Activated naive CD4-positive, alpha-beta T cell treated with anti-CD3 and anti-CD28 coated beads for 36 hours (primary cell): ENCODE results near the gene ISLR2. TPM values are rescaled to one million over a fixed set of nuclear protein-coding genes. Genes with fewer than 3 reads are reported as not detected.

Experiments used
- CTCF ChIA-PET: fragments of 350-600 bp; sonication (Branson Sonifier 250); formaldehyde crosslinking; loops from one replicate; lab custom pipeline; 2021; ENCODE audit warnings: antibody characterized with exemption; lab: Charles Lee
- DNase-seq: peaks from one replicate; pipeline ENCODE4 v3.0.0-alpha.2; 2020
- H3K27ac Mint-ChIP-seq: one replicate; pipeline ENCODE4 v1.8.0; 2021; ENCODE audit warnings: mild to moderate bottlenecking, mixed read lengths
- H3K27me3 Mint-ChIP-seq: one replicate; pipeline ENCODE4 v1.8.0; 2021; ENCODE audit warnings: low read depth, mixed read lengths
- H3K36me3 Mint-ChIP-seq: one replicate; pipeline ENCODE4 v1.8.0; 2021; ENCODE audit warnings: low read depth, mixed read lengths
- H3K4me1 Mint-ChIP-seq: one replicate; pipeline ENCODE4 v1.8.0; 2021; ENCODE audit warnings: low read depth, mixed read lengths
- H3K4me3 Mint-ChIP-seq: one replicate; pipeline ENCODE4 v1.8.0; 2021; ENCODE audit warnings: mild to moderate bottlenecking, moderate library complexity, mixed read lengths
- H3K9me3 Mint-ChIP-seq: one replicate; pipeline ENCODE4 v1.8.0; 2021; ENCODE audit warnings: mixed read lengths
- intact Hi-C: fragments of 100-400 bp; cut with micrococcal nuclease; formaldehyde crosslinking; loops from one replicate; pipeline ENCODE4 v1.15.1; 2023
- total RNA-seq, 2 experiments: library from RNA; stranded (reverse); gene quantifications; one replicate each; pipeline ENCODE4 v1.2.3, GENCODE V29; 2021

ISLR2 gene
- total RNA-seq, 2 experiments from 2014 or later: not detected

GRCh38 chr15:74130849-74131627 is 652 bp downstream of the ISLR2 start:
- Mint-ChIP-seq H3K9me3 (no peaks in the 10 kb centered on the region), H3K4me1 (peaks cover 39% of the 10 kb centered on the region), H3K27ac (no peak overlapping the region), H3K27me3 (peaks cover 83% of the 10 kb centered on the region), H3K4me3 (no peak overlapping the region), H3K36me3 (no peaks in the 10 kb centered on the region)
- no peak for DNase-seq
- CTCF ChIA-PET: interaction anchor here (1.6 kb wide), 1 partner anchor 191 kb away, joined by 6 read pairs; no protein-coding TSS in a partner anchor
- intact Hi-C loops: loop anchor here (5.0 kb wide), 1 partner anchor 179 kb away; no protein-coding TSS in a partner anchor

GRCh38 chr15:74131628-74132413 is 1.4 kb downstream of the ISLR2 start:
- no peak overlapping the region for H3K27ac Mint-ChIP-seq
- H3K4me3 Mint-ChIP-seq: no peak overlapping the region
- CTCF ChIA-PET: interaction anchor here (1.0 kb wide), 1 partner anchor 159 kb away, joined by 8 read pairs; no protein-coding TSS in a partner anchor
- H3K27me3 Mint-ChIP-seq: peaks cover 85% of the 10 kb centered on the region
- H3K36me3 Mint-ChIP-seq: no peaks in the 10 kb centered on the region
- intact Hi-C loops: loop anchor here (5.0 kb wide), 1 partner anchor 180 kb away; no protein-coding TSS in a partner anchor
- H3K9me3 Mint-ChIP-seq: no peaks in the 10 kb centered on the region
- peaks cover 43% of the 10 kb centered on the region for H3K4me1 Mint-ChIP-seq
- DNase-seq: no peak

- H3K4me1 Mint-ChIP-seq: peaks cover 44% of the 10 kb centered on the region
- peak; percentile 26 for DNase-seq
- H3K36me3 Mint-ChIP-seq: no peaks in the 10 kb centered on the region
- no peak overlapping the region for H3K27ac Mint-ChIP-seq
- peaks cover 85% of the 10 kb centered on the region for H3K27me3 Mint-ChIP-seq
- intact Hi-C loops: loop anchor here (5.0 kb wide), 1 partner anchor 181 kb away; no protein-coding TSS in a partner anchor
- CTCF ChIA-PET: interaction anchor here (1.0 kb wide), 1 partner anchor 161 kb away, joined by 8 read pairs; no protein-coding TSS in a partner anchor
- H3K4me3 Mint-ChIP-seq: no peak overlapping the region
- H3K9me3 Mint-ChIP-seq: no peaks in the 10 kb centered on the region
These were observed 2.6 kb downstream of the ISLR2 start for GRCh38 chr15:74132681-74133651.

GRCh38 chr15:74133694-74134386 is 3.5 kb downstream of the ISLR2 start:
- Mint-ChIP-seq H3K4me1 (peaks cover 41% of the 10 kb centered on the region), H3K9me3 (no peaks in the 10 kb centered on the region), H3K27ac (no peak overlapping the region), H3K4me3 (no peak overlapping the region), H3K36me3 (no peaks in the 10 kb centered on the region), H3K27me3 (peaks cover 83% of the 10 kb centered on the region)
- intact Hi-C loops: loop anchor here (5.0 kb wide), 1 partner anchor 182 kb away; no protein-coding TSS in a partner anchor
- CTCF ChIA-PET: interaction anchor here (1.0 kb wide), 1 partner anchor 161 kb away, joined by 3 read pairs; no protein-coding TSS in a partner anchor
- no peak for DNase-seq

- CTCF ChIA-PET: interaction anchor here (0.6 to 1.0 kb wide), 2 partner anchors 162 to 1079 kb away, joined by 3 read pairs; no protein-coding TSS in a partner anchor
- peak; percentile 47 for DNase-seq
- intact Hi-C loops: loop anchor here (5.0 kb wide), 1 partner anchor 182 kb away; no protein-coding TSS in a partner anchor
- Mint-ChIP-seq H3K27me3 (peaks cover 79% of the 10 kb centered on the region), H3K36me3 (no peaks in the 10 kb centered on the region), H3K4me1 (peaks cover 35% of the 10 kb centered on the region), H3K9me3 (no peaks in the 10 kb centered on the region), H3K4me3 (no peak overlapping the region), H3K27ac (no peak overlapping the region)
These were observed 4.1 kb downstream of the ISLR2 start for GRCh38 chr15:74134387-74135027.

- H3K4me1 Mint-ChIP-seq: peaks cover 32% of the 10 kb centered on the region
- H3K36me3 Mint-ChIP-seq: no peaks in the 10 kb centered on the region
- H3K27ac Mint-ChIP-seq: no peak overlapping the region
- no peak for DNase-seq
- CTCF ChIA-PET: interaction anchor here (0.6 kb wide), 1 partner anchor 1080 kb away, joined by 3 read pairs; no protein-coding TSS in a partner anchor
- intact Hi-C loops: no loop called here
- peak overlapping the region; percentile 34 for H3K4me3 Mint-ChIP-seq
- H3K27me3 Mint-ChIP-seq: peaks cover 77% of the 10 kb centered on the region
- H3K9me3 Mint-ChIP-seq: no peaks in the 10 kb centered on the region
These were observed 4.7 kb downstream of the ISLR2 start for GRCh38 chr15:74135041-74135565.

- Mint-ChIP-seq H3K27me3 (peaks cover 65% of the 10 kb centered on the region), H3K4me3 (peak overlapping the region; percentile 45), H3K9me3 (no peaks in the 10 kb centered on the region), H3K36me3 (no peaks in the 10 kb centered on the region), H3K4me1 (peaks cover 27% of the 10 kb centered on the region), H3K27ac (no peak overlapping the region)
- no peak for DNase-seq
- intact Hi-C loops: no loop called here
- CTCF ChIA-PET: no interaction called here
These were observed 6.1 kb downstream of the ISLR2 start for GRCh38 chr15:74136540-74136813.

- Mint-ChIP-seq H3K27ac (no peak overlapping the region), H3K36me3 (no peaks in the 10 kb centered on the region), H3K27me3 (peaks cover 60% of the 10 kb centered on the region), H3K4me3 (peak overlapping the region; percentile 45), H3K9me3 (no peaks in the 10 kb centered on the region), H3K4me1 (peaks cover 25% of the 10 kb centered on the region)
- DNase-seq: no peak
- intact Hi-C loops: no loop called here
- CTCF ChIA-PET: no interaction called here
These were observed 6.6 kb downstream of the ISLR2 start for GRCh38 chr15:74136814-74137536.

- H3K4me1 Mint-ChIP-seq: peaks cover 22% of the 10 kb centered on the region
- H3K36me3 Mint-ChIP-seq: no peaks in the 10 kb centered on the region
- no peak overlapping the region for H3K27ac Mint-ChIP-seq
- H3K27me3 Mint-ChIP-seq: peaks cover 54% of the 10 kb centered on the region
- no peak for DNase-seq
- CTCF ChIA-PET: interaction anchor here (0.6 to 2.2 kb wide), 3 partner anchors 10 to 1296 kb away, joined by 3 to 5 read pairs (median 5); no protein-coding TSS in a partner anchor
- H3K9me3 Mint-ChIP-seq: no peaks in the 10 kb centered on the region
- H3K4me3 Mint-ChIP-seq: no peak overlapping the region
- intact Hi-C loops: no loop called here
These were observed 7.1 kb downstream of the ISLR2 start for GRCh38 chr15:74137537-74137894.

GRCh38 chr15:74138642-74139041 is 8.3 kb downstream of the ISLR2 start:
- H3K27me3 Mint-ChIP-seq: peaks cover 43% of the 10 kb centered on the region
- no peak overlapping the region for H3K27ac Mint-ChIP-seq
- CTCF ChIA-PET: interaction anchor here (2.2 kb wide), 1 partner anchor 11 kb away, joined by 5 read pairs; no protein-coding TSS in a partner anchor
- no peaks in the 10 kb centered on the region for H3K36me3 Mint-ChIP-seq
- no peak for DNase-seq
- no peaks in the 10 kb centered on the region for H3K9me3 Mint-ChIP-seq
- intact Hi-C loops: no loop called here
- H3K4me3 Mint-ChIP-seq: no peak overlapping the region
- H3K4me1 Mint-ChIP-seq: peaks cover 20% of the 10 kb centered on the region
